Caco-2 (cell line): ENCODE results near the gene INAFM2. TPM values are rescaled to one million over a fixed set of nuclear protein-coding genes. Genes with fewer than 3 reads are reported as not detected.

Source experiments
- BruUV-seq: library from RNA; stranded (reverse); fragments of 400-500 nt; replicated peaks from 2 replicates; lab custom pipeline; 2021; lab: Mats Ljungman, UMichigan
- CTCF ChIA-PET: fragments of 300-600 bp; sonication (Branson Sonifier 250); formaldehyde crosslinking; loops from one replicate; lab custom pipeline; 2022; ENCODE audit warnings: antibody characterized with exemption; lab: Charles Lee
- POLR2A ChIA-PET: fragments of 300-600 bp; sonication (Branson Sonifier 250); formaldehyde crosslinking; loops from one replicate; lab custom pipeline; 2022; ENCODE audit warnings: antibody characterized with exemption; lab: Charles Lee
- DNase-seq, 2 experiments: peaks; one replicate each; pipeline versions ENCODE4 v3.0.0 to v3.0.0-alpha.2; 2020 to 2022
- H3K27me3 ChIP-seq: replicated peaks from 2 replicates; pipeline ENCODE4 v1.6.0; 2011; ENCODE audit warnings: low read length; ENCODE audit not compliant: control insufficient read depth, insufficient read depth
- H3K36me3 ChIP-seq: 2 replicates; pipeline ENCODE4 v1.5.1; 2011; ENCODE audit warnings: low read length; ENCODE audit not compliant: control insufficient read depth, insufficient read depth
- H3K4me1 ChIP-seq: fragments of 250-450 bp; sonication (Bioruptor Pico); 2 replicates; pipeline ENCODE4 v1.5.1; 2020; ENCODE audit warnings: mild to moderate bottlenecking
- H3K4me3 ChIP-seq: 2 replicates; pipeline ENCODE4 v1.5.1; 2011; ENCODE audit warnings: low read depth, mild to moderate bottlenecking, control low read depth, low read length
- H3K9me3 ChIP-seq: fragments of 250-450 bp; sonication (Bioruptor Pico); 2 replicates; pipeline ENCODE4 v1.5.1; 2020; ENCODE audit warnings: mild to moderate bottlenecking, moderate library complexity
- H3K27ac Mint-ChIP-seq: one replicate; pipeline ENCODE4 v1.8.0; 2022; ENCODE audit warnings: mixed read lengths; ENCODE audit not compliant: unreplicated experiment
- H3K27me3 Mint-ChIP-seq: one replicate; pipeline ENCODE4 v1.8.0; 2022; ENCODE audit warnings: mixed read lengths; ENCODE audit not compliant: insufficient read depth, unreplicated experiment
- H3K36me3 Mint-ChIP-seq: one replicate; pipeline ENCODE4 v1.8.0; 2022; ENCODE audit warnings: mild to moderate bottlenecking, mixed read lengths; ENCODE audit not compliant: insufficient read depth, unreplicated experiment
- H3K4me1 Mint-ChIP-seq: one replicate; pipeline ENCODE4 v1.8.0; 2022; ENCODE audit warnings: low read depth, mixed read lengths; ENCODE audit not compliant: unreplicated experiment
- H3K4me3 Mint-ChIP-seq: one replicate; pipeline ENCODE4 v1.8.0; 2022; ENCODE audit warnings: mild to moderate bottlenecking, moderate library complexity, mixed read lengths; ENCODE audit not compliant: unreplicated experiment
- H3K9me3 Mint-ChIP-seq: one replicate; pipeline ENCODE4 v1.8.0; 2022; ENCODE audit warnings: mixed read lengths; ENCODE audit not compliant: unreplicated experiment
- CTCF ChIP-seq, 2 experiments: fragments of 200-600 bp in 1 of 2; IDR thresholded peaks; 1 replicate in 1 of 2; 2 replicates in 1 of 2; pipeline versions ENCODE4 v1.5.1 to v1.8.0; 2011 to 2022; ENCODE audit warnings: antibody characterized with exemption in 1 of 2, control low read depth in 1 of 2, inconsistent platforms in 1 of 2, low read depth in 1 of 2, low read length in 1 of 2, mild to moderate bottlenecking in 1 of 2, moderate library complexity in 1 of 2; ENCODE audit not compliant: insufficient read depth in 1 of 2, severe bottlenecking in 1 of 2, unreplicated experiment in 1 of 2
- intact Hi-C: fragments of 100-400 bp; cut with micrococcal nuclease; formaldehyde crosslinking; loops from one replicate; pipeline ENCODE4 v1.10.0; 2022; ENCODE audit not compliant: unreplicated experiment
- total RNA-seq: library from RNA; stranded (reverse); gene quantifications from 2 replicates; pipeline ENCODE4 v1.2.3, GENCODE V29; 2022

Gene INAFM2
- total RNA-seq, 1 experiment from 2014 or later: 13.4 TPM

DNA sequence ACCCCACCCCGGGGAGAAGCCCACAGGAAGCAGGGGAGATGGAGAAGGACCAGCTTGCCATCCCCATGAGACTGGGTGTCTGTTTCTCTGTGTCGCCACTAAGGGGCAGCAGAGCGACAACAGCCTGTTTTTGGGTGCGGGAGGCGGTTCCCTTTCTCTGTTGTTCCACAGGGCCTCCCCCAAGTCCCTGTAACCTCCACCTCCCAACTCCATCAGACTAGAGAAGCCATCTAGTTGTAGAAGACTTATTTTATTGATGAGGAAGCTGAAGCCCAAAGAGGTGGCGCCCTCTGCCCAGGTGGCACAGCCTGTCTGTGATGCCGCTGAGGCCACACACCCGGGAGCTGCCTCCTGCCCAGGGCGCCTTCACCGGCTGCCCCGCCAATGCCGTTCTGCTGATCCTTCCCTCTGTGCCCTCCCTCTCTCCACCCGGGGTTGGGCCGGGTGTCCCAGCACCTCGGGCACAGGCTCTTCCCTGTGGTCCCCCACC, 21.2 kb downstream of the INAFM2 start:
- H3K4me3 ChIP-seq: no peak overlapping the region
- DNase-seq: peak; percentile 68 to 79
- H3K27ac Mint-ChIP-seq: no peak overlapping the region
- no peaks in the 10 kb centered on the region for H3K9me3 Mint-ChIP-seq
- peak; percentile 71 to 78 for TF ChIP-seq CTCF (IDR thresholded peaks at IDR 0.05; ENCODE audit: insufficient read depth in 1 of 2, low read depth in 1 of 2, low read length in 1 of 2, severe bottlenecking in 1 of 2, unreplicated experiment in 1 of 2)
- peaks cover 34% of the 10 kb centered on the region for H3K4me1 Mint-ChIP-seq
- ChIA-PET POLR2A (no interaction called here), CTCF (interaction anchor here (0.5 to 1.8 kb wide), 12 partner anchors 11 to 77 kb away, joined by 3 to 31 read pairs (median 4); partner anchors contain the start of genes DISP2, IVD, KNSTRN and PLCB2)
- no peaks in the 10 kb centered on the region for H3K36me3 ChIP-seq
- no peaks in the 10 kb centered on the region for H3K27me3 ChIP-seq
- intact Hi-C loops: loop anchor here (1.0 to 10.0 kb wide), 3 partner anchors 60 to 160 kb away; partner anchors contain the start of gene IVD
- H3K4me3 Mint-ChIP-seq: no peak overlapping the region
- no peaks in the 10 kb centered on the region for H3K27me3 Mint-ChIP-seq
- H3K36me3 Mint-ChIP-seq: no peaks in the 10 kb centered on the region
- no TSS peak for BruUV-seq
- no peaks in the 10 kb centered on the region for H3K9me3 ChIP-seq
- peaks cover 51% of the 10 kb centered on the region for H3K4me1 ChIP-seq

DNA sequence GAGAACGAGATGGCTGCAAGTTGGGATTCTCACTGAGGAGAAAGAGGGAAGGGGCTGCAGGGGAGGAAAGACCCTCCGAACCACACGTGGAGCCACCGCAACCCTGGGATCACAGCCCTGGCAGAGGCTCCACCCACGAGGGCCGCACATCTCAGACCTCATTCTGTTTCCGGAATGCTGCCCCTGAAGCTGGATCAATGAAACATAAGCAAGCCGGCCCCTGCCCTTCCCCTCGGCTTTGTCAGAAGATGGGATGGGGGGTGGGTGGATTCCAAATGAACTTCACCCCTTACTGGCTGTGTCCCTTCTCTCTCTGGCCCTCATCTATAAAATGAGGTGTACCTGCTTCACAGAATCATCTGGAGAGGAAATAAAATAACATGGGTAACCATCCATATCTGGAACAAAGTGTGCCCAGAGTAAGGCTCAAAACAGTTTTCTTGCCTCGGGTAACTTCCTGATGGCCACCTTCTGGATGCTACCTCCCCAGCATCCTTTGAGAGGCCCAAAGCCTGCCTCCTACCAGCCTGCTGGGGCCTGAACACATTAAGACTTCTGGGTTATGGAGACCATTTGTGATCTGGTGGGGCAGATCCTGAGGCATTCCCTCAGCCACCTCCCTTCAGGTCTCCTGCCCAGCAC, 21.9 kb downstream of the INAFM2 start:
- intact Hi-C loops: loop anchor here (10.0 kb wide), 2 partner anchors 59 to 159 kb away; partner anchors contain the start of gene IVD
- no TSS peak for BruUV-seq
- CTCF ChIA-PET: interaction anchor here (0.5 to 1.8 kb wide), 5 partner anchors 12 to 220 kb away, joined by 3 to 31 read pairs (median 4); partner anchors contain the start of genes DISP2 and IVD
- H3K27me3 ChIP-seq: no peaks in the 10 kb centered on the region
- POLR2A ChIA-PET: no interaction called here
- Mint-ChIP-seq H3K27ac (peak overlapping the region; percentile 94), H3K27me3 (no peaks in the 10 kb centered on the region), H3K36me3 (no peaks in the 10 kb centered on the region), H3K4me3 (no peak overlapping the region), H3K4me1 (peaks cover 41% of the 10 kb centered on the region), H3K9me3 (no peaks in the 10 kb centered on the region)
- TF ChIP-seq CTCF (IDR thresholded peaks at IDR 0.05; ENCODE audit: insufficient read depth in 1 of 2, low read depth in 1 of 2, low read length in 1 of 2, severe bottlenecking in 1 of 2, unreplicated experiment in 1 of 2): no peak
- DNase-seq: no peak
- H3K36me3 ChIP-seq: no peaks in the 10 kb centered on the region
- peaks cover 58% of the 10 kb centered on the region for H3K4me1 ChIP-seq
- H3K4me3 ChIP-seq: no peak overlapping the region
- no peaks in the 10 kb centered on the region for H3K9me3 ChIP-seq

GRCh38 chr15:40345867-40346578, 22.5 kb downstream of the INAFM2 start:
- Histone ChIP-seq H3K4me1 (peaks cover 64% of the 10 kb centered on the region), H3K27me3 (no peaks in the 10 kb centered on the region), H3K9me3 (no peaks in the 10 kb centered on the region), H3K4me3 (no peak overlapping the region), H3K36me3 (no peaks in the 10 kb centered on the region)
- Mint-ChIP-seq H3K4me1 (peaks cover 48% of the 10 kb centered on the region), H3K27me3 (no peaks in the 10 kb centered on the region), H3K9me3 (no peaks in the 10 kb centered on the region), H3K27ac (peak overlapping the region; percentile 94), H3K36me3 (no peaks in the 10 kb centered on the region), H3K4me3 (no peak overlapping the region)
- TF ChIP-seq CTCF (IDR thresholded peaks at IDR 0.05; ENCODE audit: insufficient read depth in 1 of 2, low read depth in 1 of 2, low read length in 1 of 2, severe bottlenecking in 1 of 2, unreplicated experiment in 1 of 2): no peak
- DNase-seq: peak; percentile 64 to 84
- ChIA-PET CTCF (interaction anchor here (0.5 to 1.1 kb wide), 3 partner anchors 59 to 220 kb away, joined by 3 to 6 read pairs (median 3); partner anchors contain the start of gene IVD), POLR2A (interaction anchor here (1.1 kb wide), 1 partner anchor 12 kb away, joined by 8 read pairs; the partner anchor contains the start of gene DISP2)
- intact Hi-C loops: loop anchor here (1.0 to 10.0 kb wide), 3 partner anchors 12 to 159 kb away; partner anchors contain the start of genes DISP2 and IVD
- no TSS peak for BruUV-seq
